Upper lobe of left lung (tissue), 4 donors: Measurements from ENCODE around the gene TMEM176A.

Experiments used
- EP300 ChIP-seq, 4 donors: sonication (generic); formaldehyde crosslinking; IDR thresholded peaks; one replicate each; pipeline ENCODE4 v1.5.1; 2017; ENCODE audit warnings: antibody characterized with exemption in 4 of 4, control low read depth in 2 of 4
- POLR2AphosphoS5 ChIP-seq, 2 donors: sonication (generic); formaldehyde crosslinking; IDR thresholded peaks; one replicate each; pipeline ENCODE4 v1.5.1; 2017; ENCODE audit warnings: antibody characterized with exemption in 2 of 2
- TF ChIP-seq, protein P1 (sequence below), 6 experiments: fragments of 450-650 bp in 4 of 6; fragments of 200-600 bp in 2 of 6; sonication (generic) in 2 of 6; IDR thresholded peaks; one replicate each; pipeline ENCODE4 v1.5.1; 2016 to 2019; ENCODE audit warnings: antibody characterized with exemption in 6 of 6

DNA sequence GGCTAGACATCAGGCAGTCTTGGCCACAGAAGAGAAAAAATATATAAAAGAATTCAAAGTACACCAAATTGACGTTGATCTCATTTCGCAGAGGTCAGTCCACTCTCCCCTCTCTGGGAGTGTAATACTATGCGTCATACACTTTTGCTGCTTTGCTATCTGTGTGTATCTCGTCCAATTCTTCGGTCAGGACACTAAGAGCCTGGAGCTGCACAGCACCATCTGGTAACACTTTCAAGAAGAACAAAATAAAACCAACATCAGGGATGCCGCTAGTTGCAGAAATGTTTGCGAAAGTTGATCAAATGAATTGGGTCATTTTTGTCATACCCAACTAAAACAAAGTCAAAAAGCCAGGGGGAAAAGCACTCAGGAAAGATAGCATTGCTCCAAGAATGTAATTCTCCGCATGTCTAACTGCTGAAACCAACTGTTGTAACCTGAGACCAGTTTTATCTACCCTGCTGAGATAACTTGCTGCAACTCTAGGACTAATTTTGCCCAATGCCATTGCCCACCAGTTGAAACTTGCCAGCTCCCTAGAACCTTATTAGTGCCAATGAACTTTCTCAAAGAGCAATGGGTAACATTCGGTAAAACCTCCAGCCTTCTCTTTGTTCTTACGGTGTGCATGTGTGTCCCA, 23.0 kb downstream of the TMEM176A start:
- TF ChIP-seq, protein P1, sequence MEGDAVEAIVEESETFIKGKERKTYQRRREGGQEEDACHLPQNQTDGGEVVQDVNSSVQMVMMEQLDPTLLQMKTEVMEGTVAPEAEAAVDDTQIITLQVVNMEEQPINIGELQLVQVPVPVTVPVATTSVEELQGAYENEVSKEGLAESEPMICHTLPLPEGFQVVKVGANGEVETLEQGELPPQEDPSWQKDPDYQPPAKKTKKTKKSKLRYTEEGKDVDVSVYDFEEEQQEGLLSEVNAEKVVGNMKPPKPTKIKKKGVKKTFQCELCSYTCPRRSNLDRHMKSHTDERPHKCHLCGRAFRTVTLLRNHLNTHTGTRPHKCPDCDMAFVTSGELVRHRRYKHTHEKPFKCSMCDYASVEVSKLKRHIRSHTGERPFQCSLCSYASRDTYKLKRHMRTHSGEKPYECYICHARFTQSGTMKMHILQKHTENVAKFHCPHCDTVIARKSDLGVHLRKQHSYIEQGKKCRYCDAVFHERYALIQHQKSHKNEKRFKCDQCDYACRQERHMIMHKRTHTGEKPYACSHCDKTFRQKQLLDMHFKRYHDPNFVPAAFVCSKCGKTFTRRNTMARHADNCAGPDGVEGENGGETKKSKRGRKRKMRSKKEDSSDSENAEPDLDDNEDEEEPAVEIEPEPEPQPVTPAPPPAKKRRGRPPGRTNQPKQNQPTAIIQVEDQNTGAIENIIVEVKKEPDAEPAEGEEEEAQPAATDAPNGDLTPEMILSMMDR (IDR thresholded peaks at IDR 0.05) = no peak
- TF ChIP-seq EP300 (IDR thresholded peaks at IDR 0.05) (no peak), POLR2AphosphoS5 (IDR thresholded peaks at IDR 0.05) (no peak)
